B cell (primary cell): ENCODE results near the gene SHROOM2. TPM values are rescaled to one million over a fixed set of nuclear protein-coding genes. Genes with fewer than 3 reads are reported as not detected.
"Not testable (repeated sequence)": the region's sequence is repeated elsewhere in the genome, so short reads cannot be mapped to it uniquely, and the experiment has no call there.

ENCODE experiments used
- ATAC-seq: fragments of 200-7000 bp; cut with Tn5 transposase; one replicate; pipeline ENCODE4 v1.10.0; 2021; ENCODE audit warnings: low read depth, mild to moderate bottlenecking, moderate number of reproducible peaks, moderate library complexity
- CTCF ChIA-PET: fragments of 350-600 bp; sonication (Branson Sonifier 250); formaldehyde crosslinking; loops from one replicate; lab custom pipeline; 2021; ENCODE audit warnings: antibody characterized with exemption, inconsistent platforms; lab: Charles Lee
- POLR2A ChIA-PET: fragments of 350-600 bp; sonication (Branson Sonifier 250); formaldehyde crosslinking; loops from one replicate; lab custom pipeline; 2021; ENCODE audit warnings: antibody characterized with exemption; lab: Charles Lee
- DNase-seq: peaks from one replicate; pipeline ENCODE4 v3.0.0; 2013
- H2AFZ ChIP-seq: 2 replicates; pipeline ENCODE4 v1.6.1; 2012; ENCODE audit warnings: mild to moderate bottlenecking, low read depth, low read length; ENCODE audit not compliant: insufficient read depth, poor library complexity, severe bottlenecking
- H3K27ac ChIP-seq, 2 donors: 1 replicate in 1 of 2; 2 replicates in 1 of 2; pipeline ENCODE4 v1.5.1; 2012 to 2013; ENCODE audit warnings: low read length in 2 of 2, mild to moderate bottlenecking in 2 of 2, moderate library complexity in 1 of 2
- H3K27me3 ChIP-seq, 4 experiments: fragments of 200-600 bp in 1 of 4; sonication (generic) in 1 of 4; replicated peaks in 1 of 4; 1 replicate in 2 of 4; 2 replicates in 2 of 4; pipeline versions ENCODE4 v1.6.1 to v1.7.0; 2013 to 2016; ENCODE audit warnings: low read length in 3 of 4, mild to moderate bottlenecking in 2 of 4, mixed read lengths in 1 of 4, moderate library complexity in 1 of 4; ENCODE audit not compliant: insufficient read depth in 4 of 4, control insufficient read depth in 3 of 4; ENCODE audit errors: control extremely low read depth in 1 of 4
- H3K36me3 ChIP-seq, 2 experiments: replicated peaks in 1 of 2; 1 replicate in 1 of 2; 2 replicates in 1 of 2; pipeline versions ENCODE4 v1.6.1 to v1.7.1; 2013; ENCODE audit warnings: low read length in 1 of 2; ENCODE audit not compliant: insufficient read depth in 2 of 2, control insufficient read depth in 1 of 2; ENCODE audit errors: control extremely low read depth in 1 of 2, extremely low read depth in 1 of 2
- H3K4me1 ChIP-seq, 2 donors: fragments of 200-600 bp in 1 of 2; sonication (generic) in 1 of 2; 1 replicate in 1 of 2; 2 replicates in 1 of 2; pipeline versions ENCODE4 v1.5.1 to v1.6.1; 2013 to 2017; ENCODE audit warnings: low read length in 2 of 2; ENCODE audit not compliant: control insufficient read depth in 2 of 2, insufficient read depth in 2 of 2
- H3K4me2 ChIP-seq: replicated peaks from 2 replicates; pipeline ENCODE3; 2012; ENCODE audit warnings: mild to moderate bottlenecking, low read depth, low read length; ENCODE audit not compliant: poor library complexity, severe bottlenecking
- H3K4me3 ChIP-seq, 5 experiments: fragments of 200-600 bp in 1 of 5; sonication (generic) in 1 of 5; 1 replicate in 3 of 5; 2 replicates in 2 of 5; pipeline versions ENCODE4 v1.5.1 to v1.7.0; 2011 to 2016; ENCODE audit warnings: low read length in 4 of 5, mild to moderate bottlenecking in 4 of 5, low read depth in 2 of 5, control low read depth in 1 of 5, moderate library complexity in 1 of 5; ENCODE audit not compliant: insufficient read depth in 1 of 5; ENCODE audit errors: control extremely low read depth in 1 of 5, extremely low read depth in 1 of 5
- H3K79me2 ChIP-seq: fragments of 200-600 bp; sonication (generic); one replicate; pipeline ENCODE4 v1.6.0; 2016; ENCODE audit warnings: low read length; ENCODE audit not compliant: control insufficient read depth, insufficient read depth
- H3K9ac ChIP-seq: fragments of 200-600 bp; sonication (generic); 2 replicates; pipeline ENCODE4 v1.6.1; 2017; ENCODE audit warnings: mild to moderate bottlenecking, low read length, moderate library complexity
- H3K9me3 ChIP-seq, 3 donors: one replicate each; pipeline versions ENCODE4 v1.6.1 to v1.7.1; 2013; ENCODE audit warnings: low read length in 2 of 3; ENCODE audit not compliant: control insufficient read depth in 2 of 3, insufficient read depth in 1 of 3; ENCODE audit errors: control extremely low read depth in 1 of 3
- H4K20me1 ChIP-seq: 2 replicates; pipeline ENCODE4 v1.6.0; 2012; ENCODE audit warnings: mild to moderate bottlenecking, low read length; ENCODE audit not compliant: insufficient read depth, control insufficient read depth, poor library complexity, severe bottlenecking
- H3K27ac Mint-ChIP-seq: one replicate; pipeline ENCODE4 v1.8.0; 2021; ENCODE audit warnings: mixed read lengths
- H3K27me3 Mint-ChIP-seq: one replicate; pipeline ENCODE4 v1.8.0; 2021; ENCODE audit warnings: mixed read lengths
- H3K4me1 Mint-ChIP-seq: one replicate; pipeline ENCODE4 v1.8.0; 2021; ENCODE audit warnings: mixed read lengths
- H3K4me3 Mint-ChIP-seq: one replicate; pipeline ENCODE4 v1.8.0; 2021; ENCODE audit warnings: mixed read lengths
- H3K9me3 Mint-ChIP-seq: one replicate; pipeline ENCODE4 v1.8.0; 2022; ENCODE audit warnings: mixed read lengths; ENCODE audit not compliant: insufficient read depth
- CTCF ChIP-seq: fragments of 200-600 bp; IDR thresholded peaks from one replicate; pipeline ENCODE4 v1.8.0; 2022; ENCODE audit warnings: antibody characterized with exemption, mild to moderate bottlenecking
- EZH2 ChIP-seq: IDR thresholded peaks from 2 replicates; pipeline ENCODE4 v1.6.1; 2012; ENCODE audit warnings: borderline replicate concordance, low read depth, mild to moderate bottlenecking, moderate library complexity, low read length; ENCODE audit not compliant: insufficient read depth, poor library complexity, severe bottlenecking
- WGBS: methylation state at CpG from one replicate; pipeline ENCODE4 v1.1.5; 2013; ENCODE audit warnings: missing lambda C conversion rate; ENCODE audit not compliant: insufficient coverage; 5-methylcytosine and 5-hydroxymethylcytosine counted together
- intact Hi-C: fragments of 100-400 bp; cut with micrococcal nuclease; formaldehyde crosslinking; loops from one replicate; pipeline ENCODE4 v1.10.0; 2022
- polyA plus RNA-seq: library from polyadenylated mRNA; depleted of rRNA; stranded (reverse); fragments of >200 nt; gene quantifications from 2 replicates; pipeline ENCODE4 v1.2.3, GENCODE V29; 2012
- total RNA-seq, 2 donors: library from RNA; stranded (reverse); fragments of 120-200 nt in 1 of 2; gene quantifications; 1 replicate in 1 of 2; 2 replicates in 1 of 2; pipeline versions ENCODE4 v1.2.3 to v1.2.4, GENCODE V29; 2013 to 2022

Gene SHROOM2
- total and polyA plus RNA-seq, 2 donors (not counting 1 experiment from before 2014, with no cell fraction given): not detected

- peaks cover 8% of the 10 kb centered on the region for H3K27me3 Mint-ChIP-seq
- Histone ChIP-seq H3K9me3 (no peaks in the 10 kb centered on the region), H3K79me2 (no peaks in the 10 kb centered on the region), H3K4me2 (no peak within 1 kb of the TSS), H3K9ac (no peak within 1 kb of the TSS), H3K4me1 (no peaks in the 10 kb centered on the region), H3K36me3 (no peaks in the 10 kb centered on the region), H4K20me1 (no peaks in the 10 kb centered on the region), H2AFZ (no peak within 1 kb of the TSS), H3K27ac (no peak within 1 kb of the TSS), H3K27me3 (peaks cover 0 to 3% (median 0%) of the 10 kb centered on the region in 4 experiments), H3K4me3 (no peak within 1 kb of the TSS)
- ATAC-seq (no peak), DNase-seq (no peak)
- 13% methylated on average over 14 of the region's 26 CpGs for WGBS
- intact Hi-C loops: no loop called here
- no peaks in the 10 kb centered on the region for H3K9me3 Mint-ChIP-seq
- ChIA-PET POLR2A (no interaction called here), CTCF (no interaction called here)
- no peaks in the 10 kb centered on the region for H3K4me1 Mint-ChIP-seq
- H3K4me3 Mint-ChIP-seq: no peak within 1 kb of the TSS
- no peak for TF ChIP-seq CTCF
- no peak for TF ChIP-seq EZH2
- no peak within 1 kb of the TSS for H3K27ac Mint-ChIP-seq
These were observed 20.5 kb upstream of the SHROOM2 start, which contains the start of gene GPR143 for GRCh38 chrX:9765737-9766097. Gene GPR143, minus strand, starts transcription at chrX:9765847. Its CDS starts 30 bp downstream, at chrX:9765817.

DNA sequence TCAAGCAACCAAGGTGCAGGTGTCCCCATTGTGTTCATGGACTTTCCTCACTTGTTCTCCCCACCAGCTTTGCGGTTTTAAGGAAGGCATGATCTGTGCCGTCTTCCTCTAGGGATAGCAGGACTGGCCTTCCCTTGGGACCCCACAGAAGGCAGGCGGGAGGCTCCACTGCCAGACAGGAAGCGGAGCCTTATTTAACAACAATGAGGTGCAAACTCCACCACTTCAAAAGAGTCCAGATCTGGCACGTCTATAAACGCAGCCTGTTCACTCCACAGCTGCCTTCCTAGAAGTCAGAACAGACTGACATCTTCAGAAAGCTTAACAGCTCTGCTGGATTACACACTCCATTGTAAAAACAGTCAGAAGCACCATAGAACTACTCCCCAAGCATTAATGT lies 18.9 kb upstream of the SHROOM2 start:
- no peaks in the 10 kb centered on the region for H3K36me3 ChIP-seq
- peaks cover 0 to 3% (median 0%) of the 10 kb centered on the region in 4 experiments for H3K27me3 ChIP-seq
- DNase-seq: no peak
- CTCF ChIA-PET: no interaction called here
- H3K4me3 ChIP-seq: no peak overlapping the region
- H3K9me3 ChIP-seq: no peaks in the 10 kb centered on the region
- 7% methylated on average over 2 of the region's 6 CpGs for WGBS
- H3K4me2 ChIP-seq: no peak overlapping the region
- TF ChIP-seq EZH2: no peak
- TF ChIP-seq CTCF: no peak
- Mint-ChIP-seq H3K27ac (no peak overlapping the region), H3K4me3 (no peak overlapping the region), H3K27me3 (peaks cover 9% of the 10 kb centered on the region), H3K4me1 (no peaks in the 10 kb centered on the region), H3K9me3 (no peaks in the 10 kb centered on the region)
- no peak overlapping the region for H3K9ac ChIP-seq
- no peak overlapping the region for H3K27ac ChIP-seq
- POLR2A ChIA-PET: no interaction called here
- no peaks in the 10 kb centered on the region for H3K79me2 ChIP-seq
- intact Hi-C loops: no loop called here
- ATAC-seq: no peak
- H3K4me1 ChIP-seq: no peaks in the 10 kb centered on the region
- H2AFZ ChIP-seq: no peak overlapping the region
- no peaks in the 10 kb centered on the region for H4K20me1 ChIP-seq

DNA sequence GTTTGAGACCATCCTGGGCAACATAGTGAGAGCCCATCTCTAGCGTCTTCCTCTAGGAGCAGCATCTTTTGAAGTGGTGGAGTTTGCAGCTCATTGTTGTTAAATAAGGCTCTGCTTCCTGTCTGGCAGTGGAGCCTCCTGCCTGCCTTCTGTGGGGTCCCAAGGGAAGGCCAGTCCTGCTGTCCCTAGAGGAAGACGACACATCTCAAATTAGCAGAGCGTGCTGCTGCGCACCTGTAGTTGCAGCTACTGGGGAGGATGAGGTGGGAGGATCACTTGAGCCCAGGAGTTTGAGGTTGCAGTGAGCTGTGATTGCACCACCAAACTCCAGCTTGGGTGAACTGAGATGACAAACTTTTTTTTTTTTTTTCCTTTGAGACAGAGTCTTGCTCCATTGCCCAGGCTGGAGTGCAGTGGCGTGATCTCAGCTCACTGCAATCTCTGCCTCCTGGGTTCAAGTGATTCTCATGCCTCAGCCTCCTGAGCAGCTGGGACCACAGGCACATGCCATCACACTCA lies 17.8 kb upstream of the SHROOM2 start:
- H3K9ac ChIP-seq, H2AFZ ChIP-seq, H3K4me1 Mint-ChIP-seq, DNase-seq, ATAC-seq, intact Hi-C loops, H3K4me1 ChIP-seq, H3K4me2 ChIP-seq, H3K27me3 Mint-ChIP-seq, H3K9me3 Mint-ChIP-seq, H3K9me3 ChIP-seq, H3K27me3 ChIP-seq, H3K4me3 Mint-ChIP-seq, H3K27ac ChIP-seq, H3K4me3 ChIP-seq, H3K79me2 ChIP-seq, H3K27ac Mint-ChIP-seq, H3K36me3 ChIP-seq, H4K20me1 ChIP-seq, POLR2A ChIA-PET: not testable (repeated sequence)
- CTCF ChIA-PET: interaction anchor here (0.7 kb wide), 1 partner anchor 25 kb away, joined by 4 read pairs; no protein-coding TSS in a partner anchor
- no CpG with 5 or more reads among the region's 5 CpGs for WGBS
